GM12873 (cell line): ENCODE results near the gene KLK10.

Experiments used
- CTCF ChIP-seq: IDR thresholded peaks from 2 replicates; pipeline ENCODE4 v1.5.1; 2012; ENCODE audit warnings: low read depth, mild to moderate bottlenecking, moderate library complexity, low read length, control low read depth; ENCODE audit not compliant: insufficient read depth; ENCODE audit errors: missing control alignments

The KLK10 gene

GRCh38 chr19:50982186-50982585 is 37.3 kb downstream of the KLK10 start:
- no peak for TF ChIP-seq CTCF

- TF ChIP-seq CTCF, result no peak
These were observed 37.8 kb downstream of the KLK10 start for GRCh38 chr19:50981587-50982146.

GRCh38 chr19:50980208-50980607 is 39.3 kb downstream of the KLK10 start:
- TF ChIP-seq CTCF, result no peak

GRCh38 chr19:50979758-50980157 is 39.8 kb downstream of the KLK10 start:
- no peak for TF ChIP-seq CTCF

- TF ChIP-seq CTCF, result no peak
These were observed 40.6 kb downstream of the KLK10 start for GRCh38 chr19:50978772-50979390.

- TF ChIP-seq CTCF, result no peak
These were observed 41.9 kb downstream of the KLK10 start for GRCh38 chr19:50977626-50978025.

DNA sequence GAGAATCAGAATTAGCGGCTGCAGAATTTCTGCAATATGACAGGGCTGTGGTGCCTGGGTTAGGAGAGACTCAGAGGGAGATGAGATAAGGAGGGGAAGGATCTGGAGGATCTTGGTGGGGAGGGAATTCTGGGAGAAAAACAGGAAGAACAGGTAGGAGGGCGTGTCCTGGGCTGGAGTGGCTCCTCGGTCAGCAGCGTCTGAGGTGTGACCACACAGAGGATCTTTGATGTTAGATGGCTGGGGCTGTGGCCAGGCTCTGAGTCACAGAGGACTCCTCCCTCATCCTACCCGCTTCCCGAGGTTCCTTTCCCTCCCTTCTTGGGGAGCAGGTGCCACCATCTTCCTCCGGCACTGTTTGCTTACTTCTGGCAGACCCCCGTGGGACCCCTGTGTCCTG is 43.7 kb downstream of the KLK10 start:
- no peak for TF ChIP-seq CTCF
